GM19238 (cell line): Measurements from ENCODE around the gene BLM.
"Not testable (repeated sequence)": the region's sequence is repeated elsewhere in the genome, so short reads cannot be mapped to it uniquely, and the experiment has no call there.

Experiments used
- DNase-seq: peaks from one replicate; pipeline ENCODE4 v3.0.0; 2011; ENCODE audit warnings: low spot score; ENCODE audit not compliant: insufficient read length

Gene BLM

GRCh38 chr15:90730290-90730689 is 13.1 kb downstream of the BLM start:
- DNase-seq = no peak

DNA sequence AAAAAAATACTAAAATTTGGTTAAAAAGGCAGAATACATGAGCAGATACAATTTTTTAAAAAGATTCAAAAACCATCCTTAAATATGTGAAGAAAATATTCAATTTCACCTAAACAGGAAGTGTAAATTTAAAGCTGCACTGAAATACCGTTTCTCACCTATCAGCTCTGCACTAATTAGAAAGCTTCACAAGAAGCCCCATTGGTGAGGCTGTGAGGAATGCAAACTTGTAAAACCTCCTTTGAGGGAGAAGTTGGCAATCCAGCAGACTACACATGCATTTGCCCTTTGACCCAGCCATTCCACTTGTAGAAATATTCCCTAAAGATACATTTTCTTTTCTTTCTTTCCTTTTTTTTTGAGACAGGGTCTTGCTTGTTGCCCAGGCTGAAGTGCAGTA is 18.8 kb downstream of the BLM start:
- DNase-seq = no peak

GRCh38 chr15:90740545-90740944 is 23.4 kb downstream of the BLM start:
- not testable (repeated sequence) for DNase-seq

- no peak for DNase-seq
Observed at GRCh38 chr15:90742087-90742486, 24.9 kb downstream of the BLM start.

- no peak for DNase-seq
Observed at GRCh38 chr15:90743407-90743806, 26.3 kb downstream of the BLM start.

DNA sequence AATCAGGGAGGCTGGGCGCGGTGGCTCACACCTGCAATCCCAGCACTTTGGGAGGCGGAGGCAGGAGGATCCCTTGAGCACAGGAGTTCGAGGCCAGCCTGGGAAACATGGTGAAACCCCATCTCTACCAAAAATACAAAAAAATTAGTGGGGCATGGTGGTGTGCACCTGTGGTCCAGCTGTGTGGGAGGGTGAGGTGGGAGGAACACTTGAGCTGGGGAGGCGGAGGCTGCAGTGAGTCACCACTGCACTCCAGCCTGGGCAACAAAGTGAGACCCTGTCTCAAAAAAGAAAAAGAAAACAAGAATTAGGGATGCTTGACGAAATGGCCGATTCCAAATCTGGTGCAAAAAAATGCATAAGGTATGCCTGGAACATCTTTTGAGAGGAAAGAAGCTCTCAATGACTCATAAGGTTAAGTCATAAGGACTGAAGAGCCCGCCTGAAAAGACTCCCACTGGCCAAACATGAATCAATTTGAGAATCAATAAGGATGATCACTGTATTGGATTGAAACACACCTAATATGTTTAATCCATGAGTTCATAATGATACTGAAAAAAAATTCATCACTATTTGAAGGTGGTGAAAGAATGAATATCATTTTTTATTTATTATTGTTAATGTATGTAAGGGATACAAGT is 27.7 kb downstream of the BLM start:
- DNase-seq = no peak

DNA sequence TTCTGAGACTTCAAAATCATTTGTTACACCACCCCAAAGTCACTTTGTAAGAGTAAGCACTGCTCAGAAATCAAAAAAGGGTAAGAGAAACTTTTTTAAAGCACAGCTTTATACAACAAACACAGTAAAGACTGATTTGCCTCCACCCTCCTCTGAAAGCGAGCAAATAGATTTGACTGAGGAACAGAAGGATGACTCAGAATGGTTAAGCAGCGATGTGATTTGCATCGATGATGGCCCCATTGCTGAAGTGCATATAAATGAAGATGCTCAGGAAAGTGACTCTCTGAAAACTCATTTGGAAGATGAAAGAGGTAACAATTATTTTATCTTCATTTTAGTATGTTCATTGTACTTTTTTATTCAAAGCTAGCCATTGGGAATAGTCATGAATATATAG is 32.6 kb downstream of the BLM start:
- DNase-seq = no peak

DNA sequence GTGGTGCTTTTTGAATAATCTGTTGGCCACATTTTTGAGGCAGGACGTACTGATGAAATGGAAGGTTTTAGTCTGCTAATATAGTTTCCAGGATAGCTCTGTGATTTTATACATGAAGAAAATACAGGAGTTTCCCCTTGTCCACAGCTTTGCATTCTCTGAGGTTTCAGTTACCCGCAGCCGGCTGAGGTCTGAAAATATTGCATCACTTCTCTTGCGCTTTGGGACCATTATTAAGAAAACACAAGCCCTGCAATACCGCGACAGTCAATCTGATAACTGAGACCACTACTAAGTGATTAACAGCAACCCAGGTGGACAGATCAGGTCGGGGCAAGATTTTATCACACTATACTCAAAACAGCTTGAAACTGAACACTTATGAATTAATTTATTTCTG is 33.0 kb downstream of the BLM start:
- no peak for DNase-seq

- DNase-seq = no peak
Observed at GRCh38 chr15:90751300-90751825, 34.2 kb downstream of the BLM start.

- no peak for DNase-seq
Observed at GRCh38 chr15:90756916-90757315, 39.8 kb downstream of the BLM start.

GRCh38 chr15:90757461-90757860 is 40.3 kb downstream of the BLM start:
- no peak for DNase-seq

- no peak for DNase-seq
Observed at GRCh38 chr15:90760661-90761232, 43.6 kb downstream of the BLM start.

GRCh38 chr15:90761629-90762028 is 44.5 kb downstream of the BLM start:
- no peak for DNase-seq

DNA sequence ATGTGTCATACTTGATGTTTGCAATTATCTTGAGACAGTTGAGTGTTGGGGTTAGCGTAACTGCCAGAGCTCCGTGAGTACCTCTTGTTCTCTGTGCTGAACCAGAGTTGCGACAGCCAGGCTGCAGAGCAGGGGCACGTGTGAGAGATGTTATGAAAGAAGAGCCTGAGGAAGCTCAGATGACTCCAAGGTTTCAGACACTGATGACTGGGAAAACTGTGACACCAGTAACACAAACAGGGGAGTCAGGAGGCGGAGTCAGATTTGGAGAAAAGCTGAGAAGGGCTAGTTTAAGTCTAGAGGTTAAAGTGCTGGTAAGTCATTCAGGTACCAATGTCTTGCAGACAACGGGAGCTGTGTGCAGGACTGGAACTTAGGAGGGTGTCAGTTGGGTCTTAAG is 45.0 kb downstream of the BLM start:
- DNase-seq = no peak

DNA sequence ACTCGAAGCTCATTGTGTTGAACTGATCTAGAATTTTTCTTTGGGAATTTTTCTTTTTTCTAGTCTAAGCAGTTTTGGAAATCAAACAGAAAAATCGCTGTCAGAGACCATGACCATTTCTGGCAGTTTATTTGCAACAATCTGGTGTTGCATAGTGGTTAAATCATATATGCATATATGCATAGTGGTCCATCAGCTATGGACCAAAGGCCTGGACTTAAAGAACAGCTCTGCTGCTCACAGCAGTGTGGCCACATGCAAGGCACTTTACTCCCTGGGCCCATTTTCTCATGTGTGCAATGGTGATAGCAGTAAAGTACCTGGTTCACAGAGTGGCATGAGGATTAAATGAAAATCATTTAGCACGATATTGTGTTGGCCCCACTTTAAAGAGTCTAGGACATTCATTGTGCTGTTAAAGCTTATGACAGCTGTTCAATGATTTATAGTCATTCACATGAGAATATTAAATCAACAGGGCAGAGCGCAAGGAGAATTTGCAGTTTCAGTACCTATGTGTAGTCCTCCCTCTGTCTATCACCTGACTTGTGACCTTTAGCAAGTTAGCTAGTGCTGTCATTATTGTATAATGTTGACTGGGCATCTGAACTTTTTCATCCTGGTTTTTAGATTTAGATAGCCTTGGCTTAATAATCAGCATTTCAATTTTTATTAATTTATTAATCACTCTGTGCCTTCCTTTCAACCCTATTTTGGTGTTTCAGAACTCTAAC is 46.4 kb downstream of the BLM start:
- DNase-seq = no peak

DNA sequence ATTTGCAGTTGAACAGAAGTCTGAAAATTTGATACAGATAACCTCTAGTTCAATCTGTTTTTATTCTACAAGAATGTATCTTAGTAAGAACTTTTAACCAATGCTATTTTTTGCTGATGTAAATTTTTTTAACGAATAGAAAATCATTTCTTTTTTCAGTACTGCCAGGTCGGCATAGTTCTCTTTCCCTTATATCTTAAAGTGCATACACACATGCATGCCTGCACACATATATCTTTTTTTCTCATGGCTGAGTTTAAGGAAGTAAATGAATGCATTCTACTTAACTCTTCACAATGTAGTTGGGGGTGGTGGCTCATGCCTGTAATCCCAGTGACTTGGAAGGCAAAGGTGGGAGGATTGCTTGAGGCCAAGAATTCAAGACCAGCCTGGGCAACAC is 48.4 kb downstream of the BLM start:
- no peak for DNase-seq

DNA sequence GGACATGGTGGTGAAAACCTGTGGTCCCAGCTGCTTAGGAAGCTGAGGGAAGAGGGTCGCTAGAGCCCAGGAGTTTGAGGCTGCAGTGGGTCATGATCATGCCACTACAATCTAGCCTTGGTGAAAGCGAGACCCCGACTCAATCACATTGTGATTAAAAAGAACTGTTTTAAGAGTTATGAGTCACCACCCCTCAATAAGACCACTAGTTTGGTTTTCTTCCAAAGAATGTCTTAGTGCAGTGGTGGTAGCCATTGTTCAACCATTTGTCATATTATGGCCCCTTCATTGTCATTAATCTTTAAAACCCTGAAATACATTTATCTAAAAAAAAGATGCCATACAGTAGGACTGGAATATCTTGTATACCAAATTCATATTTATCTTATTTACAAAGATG is 48.8 kb downstream of the BLM start:
- no peak for DNase-seq

DNA sequence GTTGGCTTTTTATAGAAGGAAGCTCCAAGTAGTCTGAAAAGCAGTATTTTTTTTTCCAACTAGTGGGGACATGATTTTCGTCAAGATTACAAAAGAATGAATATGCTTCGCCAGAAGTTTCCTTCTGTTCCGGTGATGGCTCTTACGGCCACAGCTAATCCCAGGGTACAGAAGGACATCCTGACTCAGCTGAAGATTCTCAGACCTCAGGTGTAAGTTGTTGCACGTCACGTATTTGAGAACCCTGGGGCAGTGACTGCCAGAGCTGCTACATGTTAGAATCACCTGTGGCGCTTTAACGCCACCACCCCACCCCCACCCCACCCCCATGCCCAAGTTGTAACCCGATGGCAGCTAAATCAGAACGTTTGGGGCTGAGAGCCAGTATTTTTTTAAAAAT is 52.2 kb downstream of the BLM start:
- no peak for DNase-seq

DNA sequence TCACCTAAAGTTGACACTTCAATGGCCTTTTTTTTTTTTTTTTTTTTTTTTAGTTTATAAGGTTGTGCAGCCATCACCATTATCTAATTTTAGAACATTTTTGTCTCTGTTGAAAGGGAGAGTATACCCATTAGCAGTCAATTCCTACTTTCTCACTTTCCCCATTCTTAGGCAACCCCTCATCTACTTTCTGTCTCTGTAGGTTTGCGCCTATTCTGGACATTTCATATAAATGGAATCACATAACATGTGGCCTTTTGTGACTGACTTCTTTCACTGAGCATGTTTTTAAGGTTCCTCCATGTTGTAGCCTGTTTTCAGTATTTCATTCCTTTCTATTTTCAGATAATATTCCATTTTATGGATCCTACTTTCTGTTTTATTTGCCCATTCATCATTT is 56.3 kb downstream of the BLM start:
- no peak for DNase-seq

DNA sequence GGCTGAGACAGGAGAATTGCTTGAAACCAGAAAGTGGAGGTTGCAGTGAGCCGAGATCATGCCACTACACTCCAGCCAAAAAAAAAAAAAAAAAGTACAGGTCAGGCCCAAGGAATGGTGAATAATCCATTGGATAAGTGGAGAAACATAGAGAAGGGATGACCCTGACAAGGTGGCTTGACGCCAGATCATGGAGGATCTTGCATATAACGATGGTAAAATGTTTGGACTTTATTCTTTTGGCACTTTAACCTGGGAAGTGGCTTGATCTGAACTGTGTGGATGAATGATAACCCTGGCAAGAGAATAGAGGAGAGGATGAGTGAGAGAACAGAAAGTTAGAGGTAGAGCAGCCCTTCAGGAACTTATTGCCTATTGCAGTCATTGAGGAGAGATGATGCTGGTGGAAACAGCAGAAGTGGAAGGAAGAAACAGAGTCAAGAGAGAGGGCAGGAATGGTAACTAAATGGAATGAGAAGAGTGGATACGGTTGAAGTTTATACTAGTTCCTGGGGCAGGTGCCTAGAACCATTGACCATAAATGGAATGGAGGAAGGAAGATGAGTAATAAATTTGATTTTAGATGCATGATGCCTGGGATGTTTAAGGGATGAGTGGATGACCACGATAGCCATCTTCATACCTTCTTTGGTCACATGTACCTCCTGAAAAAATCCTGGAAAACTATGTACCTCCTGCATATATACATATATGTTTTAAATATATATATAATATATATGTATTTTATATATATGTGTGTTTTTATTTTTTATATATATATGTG is 57.8 kb downstream of the BLM start:
- no peak for DNase-seq

- no peak for DNase-seq
Observed at GRCh38 chr15:90780916-90781315, 63.8 kb downstream of the BLM start.

DNA sequence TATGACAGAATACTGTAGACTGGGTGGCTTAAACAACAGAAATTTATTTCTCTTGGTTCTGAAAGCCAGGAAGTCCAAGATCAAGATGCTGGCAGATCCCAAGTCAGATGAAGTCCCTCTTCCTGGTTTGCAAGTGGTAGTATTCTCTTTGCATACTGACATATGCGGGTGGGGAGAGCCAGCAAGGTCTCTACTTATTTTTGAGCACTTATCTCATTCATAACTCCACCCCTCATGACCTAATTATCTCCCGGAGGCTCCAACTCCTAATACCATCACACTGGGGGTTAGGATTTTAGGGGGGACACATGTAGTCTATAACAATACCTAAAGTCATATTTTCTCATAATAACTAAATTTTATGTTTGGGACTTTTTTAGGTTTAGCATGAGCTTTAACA is 65.3 kb downstream of the BLM start:
- DNase-seq = no peak
